Endothelial cell of umbilical vein (primary cell): ENCODE measurements around the gene CNPPD1.

Experiments used
- CTCF ChIP-seq, 2 donors: IDR thresholded peaks; 1 replicate in 1 of 2; 2 replicates in 1 of 2; pipeline ENCODE4 v1.5.1; 2011; ENCODE audit warnings: low read length in 2 of 2, mild to moderate bottlenecking in 2 of 2, moderate library complexity in 2 of 2, control low read depth in 1 of 2, inconsistent platforms in 1 of 2, low read depth in 1 of 2; ENCODE audit not compliant: insufficient read depth in 1 of 2; ENCODE audit errors: extremely low read depth in 1 of 2
- EZH2 ChIP-seq: IDR thresholded peaks from 2 replicates; pipeline ENCODE4 v1.6.1; 2012; ENCODE audit warnings: borderline replicate concordance, low read depth, mild to moderate bottlenecking, moderate library complexity, low read length, inconsistent platforms; ENCODE audit not compliant: severe bottlenecking
- FOS ChIP-seq: IDR thresholded peaks from 2 replicates; pipeline ENCODE4 v1.6.1; 2011; ENCODE audit warnings: mild to moderate bottlenecking, low read length, moderate library complexity, borderline replicate concordance; ENCODE audit not compliant: insufficient read depth
- GATA2 ChIP-seq: IDR thresholded peaks from 2 replicates; pipeline ENCODE4 v1.7.0; 2011; ENCODE audit warnings: low read depth, mild to moderate bottlenecking, moderate library complexity, mixed read lengths, low read length; ENCODE audit not compliant: insufficient read length, insufficient read depth
- JUN ChIP-seq: IDR thresholded peaks from 2 replicates; pipeline ENCODE4 v1.6.1; 2011; ENCODE audit warnings: borderline replicate concordance, low read depth; ENCODE audit not compliant: insufficient read length, insufficient read depth
- MYC ChIP-seq: IDR thresholded peaks from one replicate; pipeline ENCODE4 v1.6.1; 2011; ENCODE audit warnings: mild to moderate bottlenecking, low read depth, low read length
- POLR2A ChIP-seq: IDR thresholded peaks from 2 replicates; pipeline ENCODE4 v1.6.1; 2012; ENCODE audit warnings: low read depth, mild to moderate bottlenecking, control low read depth, low read length
- POLR2AphosphoS5 ChIP-seq: IDR thresholded peaks from 2 replicates; pipeline ENCODE4 v1.6.1; 2012; ENCODE audit warnings: low read depth, mild to moderate bottlenecking, control low read depth, low read length, moderate library complexity; ENCODE audit not compliant: insufficient read depth
- TF ChIP-seq, protein P1 (sequence below): IDR thresholded peaks from 2 replicates; pipeline ENCODE4 v1.6.1; 2011; ENCODE audit not compliant: insufficient read depth, insufficient read length

GRCh38 chr2:219210886-219211362 is 34.2 kb upstream of the CNPPD1 start:
- TF ChIP-seq JUN (no peak), CTCF (IDR thresholded peaks at IDR 0.05; ENCODE audit: extremely low read depth in 1 of 2, insufficient read depth in 1 of 2, low read depth in 1 of 2, low read length in 2 of 2) (no peak), POLR2AphosphoS5 (no peak), EZH2 (no peak), MYC (no peak), GATA2 (no peak), POLR2A (no peak), FOS (no peak)
- TF ChIP-seq, protein P1, sequence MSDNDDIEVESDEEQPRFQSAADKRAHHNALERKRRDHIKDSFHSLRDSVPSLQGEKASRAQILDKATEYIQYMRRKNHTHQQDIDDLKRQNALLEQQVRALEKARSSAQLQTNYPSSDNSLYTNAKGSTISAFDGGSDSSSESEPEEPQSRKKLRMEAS, result no peak
